IPS-15b (cell line): ENCODE results near the gene TSPAN18.

Source experiments
- H3K27me3 ChIP-seq: one replicate; pipeline ENCODE4 v1.6.1; 2013; ENCODE audit warnings: low read length; ENCODE audit not compliant: control insufficient read depth, insufficient read depth
- H3K36me3 ChIP-seq: one replicate; pipeline ENCODE4 v1.6.1; 2013; ENCODE audit warnings: low read length; ENCODE audit not compliant: control insufficient read depth, insufficient read depth
- H3K4me1 ChIP-seq: one replicate; pipeline ENCODE4 v1.6.1; 2013; ENCODE audit warnings: mild to moderate bottlenecking, low read length; ENCODE audit not compliant: control insufficient read depth, insufficient read depth
- H3K4me3 ChIP-seq: one replicate; pipeline ENCODE4 v1.5.1; 2013; ENCODE audit warnings: low read depth, low read length
- H3K9ac ChIP-seq: one replicate; pipeline ENCODE4 v1.6.1; 2013; ENCODE audit warnings: low read depth, mild to moderate bottlenecking, low read length
- H3K9me3 ChIP-seq: one replicate; pipeline ENCODE4 v1.6.1; 2013; ENCODE audit warnings: mild to moderate bottlenecking, low read length; ENCODE audit not compliant: control insufficient read depth, insufficient read depth

Gene TSPAN18

DNA sequence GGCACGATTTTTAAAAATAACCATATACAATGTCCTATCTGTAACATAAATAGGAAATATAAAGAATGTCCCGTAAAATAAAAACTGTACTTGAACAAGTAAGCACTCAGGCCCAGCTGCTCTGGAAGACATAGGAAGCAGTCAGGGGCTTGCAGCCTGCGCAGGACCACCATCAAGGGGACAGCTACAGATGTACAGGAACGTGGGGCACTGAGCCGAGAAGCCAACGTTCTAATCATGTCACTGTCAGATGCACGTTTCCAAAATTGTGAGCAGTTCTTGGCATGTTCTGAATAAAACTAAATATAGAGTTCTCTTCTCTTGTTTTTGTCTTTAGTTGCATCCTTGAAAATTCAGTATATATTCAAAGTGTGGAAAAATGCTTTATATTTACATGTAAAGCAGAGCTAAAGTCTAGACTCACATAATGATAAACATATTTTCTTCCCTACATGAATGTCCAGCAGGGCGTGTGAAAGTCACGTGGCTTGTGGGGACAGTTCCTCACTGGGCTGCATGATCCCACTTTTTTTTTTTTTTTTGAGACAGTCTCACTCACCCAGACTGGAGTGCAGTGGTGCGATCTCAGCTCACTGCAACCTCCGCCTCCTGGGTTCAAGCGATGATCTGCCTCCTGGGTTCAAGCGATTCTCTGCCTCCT, 28.4 kb upstream of the TSPAN18 start:
- Histone ChIP-seq H3K27me3 (peaks cover 2% of the 10 kb centered on the region), H3K36me3 (no peaks in the 10 kb centered on the region), H3K9ac (no peak overlapping the region), H3K9me3 (no peaks in the 10 kb centered on the region), H3K4me3 (no peak overlapping the region), H3K4me1 (no peaks in the 10 kb centered on the region)

DNA sequence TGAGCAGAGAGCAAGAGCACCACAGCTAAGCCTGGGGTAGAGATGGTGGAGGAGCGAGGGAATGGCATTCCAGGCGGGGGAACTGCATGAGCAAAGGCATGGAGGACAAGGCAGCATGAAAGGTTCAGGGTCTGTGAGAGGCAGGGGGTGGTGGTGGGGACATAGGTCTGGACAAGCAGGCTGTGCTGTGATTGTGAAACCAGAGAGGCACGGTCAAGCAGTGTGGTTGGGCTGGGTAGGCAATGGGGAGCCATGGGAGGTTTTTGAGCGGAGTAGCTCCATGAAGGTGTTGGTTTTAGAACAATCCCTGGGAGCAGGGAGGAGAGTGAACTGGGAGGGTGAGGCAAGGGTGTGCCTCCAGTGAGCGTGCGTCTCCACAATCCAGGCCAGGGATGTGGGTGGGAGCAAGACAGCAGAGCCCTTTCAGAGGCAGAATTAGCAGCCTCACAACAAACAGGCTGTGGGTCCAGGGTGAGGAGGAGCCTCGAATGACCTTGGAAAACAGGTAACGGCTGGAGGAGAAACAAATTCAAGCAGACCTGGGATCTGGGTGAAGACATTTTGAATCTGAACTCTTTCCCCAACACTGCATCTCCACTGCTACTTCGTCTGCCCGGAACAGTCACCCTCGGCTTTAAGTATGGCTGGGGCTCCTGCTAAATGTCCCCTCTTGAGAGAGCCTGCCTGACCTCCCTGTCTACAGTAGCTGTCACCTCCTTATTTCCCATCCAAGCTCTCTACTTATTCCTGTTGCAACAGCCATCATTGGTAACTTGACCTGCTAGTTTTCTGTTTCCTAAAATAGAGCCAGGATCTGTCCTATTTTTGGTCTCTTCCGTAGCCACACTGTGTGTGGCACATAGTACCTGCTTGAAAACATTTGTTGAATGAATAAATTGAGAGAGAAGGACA, 27.0 kb upstream of the TSPAN18 start:
- H3K9ac ChIP-seq, result no peak overlapping the region
- H3K4me1 ChIP-seq, result no peaks in the 10 kb centered on the region
- H3K4me3 ChIP-seq, result no peak overlapping the region
- H3K9me3 ChIP-seq, result no peaks in the 10 kb centered on the region
- no peaks in the 10 kb centered on the region for H3K36me3 ChIP-seq
- peaks cover 2% of the 10 kb centered on the region for H3K27me3 ChIP-seq

DNA sequence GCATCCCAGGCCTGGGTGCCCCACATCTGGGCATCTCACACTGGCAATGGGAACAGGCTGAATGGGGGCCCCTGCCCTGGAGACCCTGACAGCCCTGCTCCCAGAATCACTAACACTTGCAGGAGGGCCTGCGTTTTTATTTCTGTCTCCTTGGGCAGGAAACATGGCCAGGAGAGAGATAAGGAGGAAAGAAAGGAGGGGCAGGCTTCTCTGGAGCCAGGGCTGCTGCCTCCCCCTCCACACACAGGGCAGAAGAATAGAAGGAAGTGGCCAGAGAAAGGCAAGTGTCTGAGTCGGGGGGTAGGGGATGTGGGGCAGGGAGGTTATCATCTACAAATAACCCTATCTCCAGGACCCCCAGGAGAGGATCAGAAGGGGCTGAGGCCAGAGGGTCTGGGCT, 25.5 kb upstream of the TSPAN18 start:
- Histone ChIP-seq H3K27me3 (peaks cover 2% of the 10 kb centered on the region), H3K9me3 (no peaks in the 10 kb centered on the region), H3K4me3 (no peak overlapping the region), H3K9ac (no peak overlapping the region), H3K4me1 (no peaks in the 10 kb centered on the region), H3K36me3 (no peaks in the 10 kb centered on the region)

DNA sequence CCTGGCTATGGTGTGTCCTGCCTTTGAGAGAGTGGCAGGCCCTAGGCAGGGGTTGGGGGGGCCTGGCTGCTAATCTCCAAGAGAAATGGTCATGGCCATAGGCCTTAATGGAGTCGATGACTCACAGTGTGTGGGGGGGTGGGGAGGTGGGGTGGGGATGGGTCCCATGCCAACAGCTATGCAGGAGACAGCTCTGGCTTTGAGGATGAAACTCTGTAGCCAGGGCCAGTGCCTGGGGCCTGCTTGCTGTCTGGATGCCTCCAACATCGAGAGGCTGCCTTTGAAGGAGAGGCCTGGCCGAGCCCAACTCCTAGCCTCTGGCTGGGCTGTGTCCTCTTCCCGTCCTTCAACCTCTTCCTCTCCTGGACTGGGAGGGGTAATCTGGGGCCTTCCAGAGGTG, 23.9 kb upstream of the TSPAN18 start:
- Histone ChIP-seq H3K4me3 (no peak overlapping the region), H3K9ac (no peak overlapping the region), H3K4me1 (no peaks in the 10 kb centered on the region), H3K9me3 (no peaks in the 10 kb centered on the region), H3K36me3 (no peaks in the 10 kb centered on the region), H3K27me3 (peaks cover 2% of the 10 kb centered on the region)

DNA sequence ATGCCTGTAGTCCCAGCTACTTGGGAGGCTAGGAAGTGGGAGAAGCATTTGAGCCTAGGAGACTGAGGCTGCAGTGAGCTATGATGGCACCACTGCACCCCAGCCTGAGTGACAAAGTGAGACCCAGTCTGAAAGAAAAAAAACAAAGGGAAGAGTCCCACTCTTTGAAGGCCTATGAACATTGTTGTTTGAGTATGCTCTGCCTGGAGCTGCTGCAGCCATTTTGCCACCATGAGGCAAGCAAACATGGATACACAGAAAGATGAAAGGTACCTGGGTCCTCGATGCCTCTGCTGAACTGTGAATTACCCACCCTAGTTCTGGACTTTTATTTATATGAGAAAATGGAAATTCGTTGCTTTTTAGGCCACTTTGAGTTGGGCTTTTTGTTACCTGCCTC, 19.7 kb upstream of the TSPAN18 start:
- Histone ChIP-seq H3K4me1 (no peaks in the 10 kb centered on the region), H3K4me3 (no peak overlapping the region), H3K9ac (no peak overlapping the region), H3K9me3 (no peaks in the 10 kb centered on the region), H3K36me3 (no peaks in the 10 kb centered on the region), H3K27me3 (no peaks in the 10 kb centered on the region)

DNA sequence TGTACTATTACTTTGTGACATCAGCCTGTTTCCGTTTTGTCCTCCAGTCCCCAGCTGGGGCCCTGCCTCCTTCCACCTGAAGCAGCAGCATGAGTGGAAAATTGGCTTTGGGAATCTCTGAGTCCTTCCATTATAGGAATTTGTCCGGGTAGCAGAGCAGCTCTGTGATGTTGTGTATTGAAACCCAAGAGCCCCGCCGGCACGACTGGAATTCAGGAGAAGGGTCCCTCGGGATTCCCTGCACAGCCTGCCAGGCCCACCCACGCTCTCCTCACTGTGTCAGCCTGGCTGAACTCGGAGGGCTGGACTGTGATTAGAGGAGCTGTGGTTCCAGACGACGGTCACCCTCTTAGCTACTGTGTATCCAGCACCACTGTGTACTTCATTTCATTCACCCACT, 18.8 kb upstream of the TSPAN18 start:
- no peaks in the 10 kb centered on the region for H3K27me3 ChIP-seq
- H3K9ac ChIP-seq, result no peak overlapping the region
- H3K4me3 ChIP-seq, result no peak overlapping the region
- H3K36me3 ChIP-seq, result no peaks in the 10 kb centered on the region
- no peaks in the 10 kb centered on the region for H3K4me1 ChIP-seq
- H3K9me3 ChIP-seq, result no peaks in the 10 kb centered on the region

DNA sequence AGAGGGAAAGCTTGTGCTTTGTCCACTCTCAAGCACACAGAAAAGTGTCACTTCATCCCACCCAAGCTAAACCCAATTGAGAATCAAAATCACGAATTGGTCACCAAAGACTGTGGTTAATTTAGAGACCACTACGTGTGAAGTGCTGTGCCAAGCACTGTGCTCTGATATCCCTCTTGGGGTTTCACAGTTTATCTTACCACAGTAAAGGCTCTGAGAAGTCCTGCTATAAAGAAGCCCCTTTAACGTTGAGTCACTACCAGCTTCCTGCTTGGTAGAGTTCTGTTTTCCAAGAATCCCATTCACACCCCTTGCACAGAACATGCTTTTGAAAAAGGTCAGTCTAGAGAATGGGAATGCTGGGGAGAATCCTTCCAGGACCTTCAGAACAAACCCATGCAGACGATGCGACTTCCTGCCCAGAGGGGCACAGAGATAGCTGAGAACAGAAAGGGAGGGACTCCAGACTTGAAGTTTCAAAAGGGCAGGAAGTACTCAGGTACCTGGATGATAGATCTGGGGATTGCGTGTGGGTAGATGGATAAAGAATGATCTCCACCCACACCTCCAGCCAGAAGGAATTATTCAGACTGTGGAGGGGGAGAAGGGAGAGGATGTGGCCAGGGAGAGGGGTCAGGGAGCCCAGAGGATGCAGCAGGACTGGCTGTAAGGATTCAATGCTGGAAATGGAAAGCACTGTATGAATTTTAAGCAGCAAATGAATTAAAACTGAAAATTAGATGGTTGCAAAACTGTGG, 18.1 kb upstream of the TSPAN18 start:
- H3K4me3 ChIP-seq, result no peak overlapping the region
- no peaks in the 10 kb centered on the region for H3K36me3 ChIP-seq
- H3K4me1 ChIP-seq, result no peaks in the 10 kb centered on the region
- no peak overlapping the region for H3K9ac ChIP-seq
- H3K9me3 ChIP-seq, result no peaks in the 10 kb centered on the region
- H3K27me3 ChIP-seq, result no peaks in the 10 kb centered on the region

DNA sequence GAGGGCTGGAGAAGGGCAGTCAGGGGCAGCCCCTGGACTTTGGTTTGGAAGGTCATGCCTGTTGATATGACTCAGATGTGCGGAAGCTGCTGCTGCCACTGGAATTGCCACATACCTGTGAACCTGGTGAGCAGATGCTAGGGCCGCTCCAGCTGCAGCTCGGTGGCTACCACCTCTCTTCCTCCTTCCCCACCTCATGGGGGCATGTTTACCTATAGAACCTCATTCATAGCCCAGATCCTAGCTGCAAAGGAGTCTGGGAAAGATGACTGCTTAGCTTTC, 17.5 kb upstream of the TSPAN18 start:
- H3K27me3 ChIP-seq, result no peaks in the 10 kb centered on the region

DNA sequence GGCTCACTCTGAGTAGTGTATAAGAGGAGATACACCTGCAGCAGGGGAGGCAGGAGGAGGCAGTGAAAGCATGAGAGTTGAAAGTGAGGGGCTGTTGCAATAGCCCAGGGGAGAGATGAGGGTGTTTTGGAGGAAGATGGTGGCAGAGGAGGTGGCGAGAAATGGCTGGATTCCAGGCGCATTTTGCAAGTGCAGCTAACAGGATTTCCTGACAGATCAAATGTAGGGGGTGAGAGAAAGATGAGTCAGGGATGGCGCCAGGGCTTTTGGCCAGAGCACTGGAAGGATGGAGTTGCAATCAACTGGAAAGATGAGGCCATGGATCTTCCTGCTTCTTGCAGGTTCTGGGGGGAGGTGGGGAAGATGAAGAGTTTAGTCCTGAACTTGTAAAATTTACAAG, 16.8 kb upstream of the TSPAN18 start:
- Histone ChIP-seq H3K9ac (no peak overlapping the region), H3K36me3 (no peaks in the 10 kb centered on the region), H3K9me3 (no peaks in the 10 kb centered on the region), H3K4me3 (no peak overlapping the region), H3K4me1 (no peaks in the 10 kb centered on the region), H3K27me3 (no peaks in the 10 kb centered on the region)

More for the DNA sequence above, 17.5 kb upstream of the TSPAN18 start:
- Histone ChIP-seq H3K4me1 (no peaks in the 10 kb centered on the region), H3K4me3 (no peak overlapping the region), H3K36me3 (no peaks in the 10 kb centered on the region), H3K9me3 (no peaks in the 10 kb centered on the region), H3K9ac (no peak overlapping the region)

DNA sequence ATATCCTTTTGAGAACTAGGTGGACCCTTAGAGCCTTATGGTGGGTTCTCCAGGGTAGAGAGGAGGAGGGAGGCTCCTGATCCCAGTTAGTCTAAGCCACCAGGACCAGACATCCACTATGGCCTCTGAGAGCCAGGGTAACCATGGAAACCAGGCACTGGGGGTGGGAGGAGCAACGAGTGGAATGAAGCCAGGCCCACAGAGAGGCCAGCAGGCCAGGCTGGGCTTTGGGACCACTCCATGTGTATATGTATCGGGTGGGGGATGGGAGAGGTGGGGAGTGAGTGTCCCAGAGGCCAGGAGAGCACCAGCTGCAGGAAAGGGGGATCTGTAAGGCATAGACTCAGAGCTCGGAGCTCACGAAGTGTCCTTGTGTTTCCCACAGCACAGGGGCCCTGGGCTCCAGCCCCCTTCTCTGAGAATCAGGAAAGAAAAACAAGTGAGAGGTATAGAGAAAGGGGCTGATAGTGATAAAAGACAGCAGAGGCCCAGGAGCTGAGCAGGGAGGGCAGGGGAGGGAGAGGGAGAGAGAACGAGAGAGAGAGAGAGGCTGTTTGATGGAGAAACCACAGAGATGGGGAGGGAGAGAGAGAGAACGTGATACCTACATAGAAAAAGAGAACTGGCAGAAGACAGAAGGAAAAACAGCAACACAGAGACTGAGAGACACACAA, 15.5 kb upstream of the TSPAN18 start:
- H3K9ac ChIP-seq, result no peak overlapping the region
- H3K36me3 ChIP-seq, result no peaks in the 10 kb centered on the region
- H3K27me3 ChIP-seq, result no peaks in the 10 kb centered on the region
- H3K4me1 ChIP-seq, result no peaks in the 10 kb centered on the region
- H3K9me3 ChIP-seq, result no peaks in the 10 kb centered on the region
- no peak overlapping the region for H3K4me3 ChIP-seq

DNA sequence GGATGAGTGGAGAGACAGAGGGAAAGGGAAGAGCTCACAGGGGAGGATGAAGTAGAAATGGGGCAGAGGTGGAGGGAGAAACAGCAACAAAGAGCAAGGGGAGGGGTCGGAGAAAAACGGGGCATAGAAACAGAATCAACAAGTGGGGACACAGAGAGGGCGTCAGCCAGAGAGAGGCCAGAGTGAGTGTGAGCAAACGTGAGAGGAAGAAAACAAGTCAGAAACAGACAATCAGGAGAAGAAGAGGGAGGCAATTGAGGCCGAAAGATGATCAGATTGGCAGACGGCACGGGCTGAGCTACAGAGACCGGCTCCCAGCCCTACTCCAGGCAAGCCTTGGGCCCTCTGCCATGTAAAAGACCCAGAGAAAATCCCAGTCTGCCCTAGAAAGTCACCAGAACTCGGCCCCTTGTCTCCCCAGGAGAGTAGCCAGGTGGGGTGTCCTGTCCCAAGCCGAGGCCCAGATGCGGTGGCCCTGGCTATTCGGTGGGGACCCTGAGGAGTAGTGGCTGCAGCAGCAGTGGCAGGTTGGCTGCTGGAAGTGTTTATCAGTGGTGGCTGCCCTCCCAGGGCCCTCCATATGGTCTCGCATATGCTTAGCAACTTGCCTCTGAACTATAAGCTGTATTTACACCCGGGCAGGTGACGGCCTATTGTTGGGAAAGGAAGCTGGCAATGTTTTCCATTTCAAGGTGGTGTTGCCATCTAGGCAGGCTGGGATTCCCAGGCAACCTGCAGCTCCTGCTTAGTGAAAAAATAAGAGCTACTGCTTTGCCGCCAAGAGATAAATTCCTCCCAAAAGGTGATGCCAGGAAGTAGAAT, 14.8 kb upstream of the TSPAN18 start:
- no peaks in the 10 kb centered on the region for H3K27me3 ChIP-seq
- no peaks in the 10 kb centered on the region for H3K4me1 ChIP-seq
- H3K4me3 ChIP-seq, result no peak overlapping the region
- no peaks in the 10 kb centered on the region for H3K36me3 ChIP-seq
- no peak overlapping the region for H3K9ac ChIP-seq
- no peaks in the 10 kb centered on the region for H3K9me3 ChIP-seq
